Sigmoid colon (tissue), 4 donors: Measurements from ENCODE around the gene CASP3.

ENCODE experiments used
- EP300 ChIP-seq, 4 donors: sonication (generic); formaldehyde crosslinking; IDR thresholded peaks; one replicate each; pipeline ENCODE4 v1.6.1; 2017; ENCODE audit warnings: antibody characterized with exemption in 4 of 4
- POLR2A ChIP-seq, 2 donors: fragments of 450-650 bp; IDR thresholded peaks; one replicate each; pipeline ENCODE4 v1.6.1; 2016; ENCODE audit warnings: antibody characterized with exemption in 2 of 2, mild to moderate bottlenecking in 2 of 2, moderate library complexity in 2 of 2
- POLR2AphosphoS5 ChIP-seq, 4 donors: sonication (generic); formaldehyde crosslinking; IDR thresholded peaks; one replicate each; pipeline ENCODE4 v1.6.1; 2017; ENCODE audit warnings: antibody characterized with exemption in 4 of 4
- TF ChIP-seq, protein P1 (sequence below), 4 experiments: fragments of 450-650 bp in 3 of 4; fragments of 200-600 bp in 1 of 4; IDR thresholded peaks; one replicate each; pipeline ENCODE4 v1.5.1; 2016 to 2019; ENCODE audit warnings: antibody characterized with exemption in 4 of 4, mild to moderate bottlenecking in 3 of 4, moderate library complexity in 2 of 4

DNA sequence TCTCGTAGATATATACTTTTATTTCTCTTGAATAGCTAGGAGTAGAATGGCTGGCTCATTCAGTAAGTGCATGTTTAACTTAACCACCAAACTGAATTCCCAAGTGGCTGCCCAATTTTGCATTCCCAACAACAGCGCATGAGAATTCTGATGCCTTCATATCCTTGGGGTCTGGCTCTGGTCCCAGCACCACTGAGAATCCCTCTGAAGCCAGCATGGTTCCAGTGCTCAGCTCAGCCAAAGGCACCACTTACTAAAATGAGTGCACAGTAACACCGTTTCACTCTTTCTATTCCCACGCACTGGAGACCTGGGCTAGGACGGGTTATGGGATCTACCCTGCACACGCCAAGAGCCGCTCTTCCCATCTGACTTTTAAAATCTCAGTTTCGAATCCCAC is 60.4 kb downstream of the CASP3 start:
- TF ChIP-seq EP300 (IDR thresholded peaks at IDR 0.05) = no peak
- TF ChIP-seq POLR2A (IDR thresholded peaks at IDR 0.05) = no peak
- TF ChIP-seq, protein P1, sequence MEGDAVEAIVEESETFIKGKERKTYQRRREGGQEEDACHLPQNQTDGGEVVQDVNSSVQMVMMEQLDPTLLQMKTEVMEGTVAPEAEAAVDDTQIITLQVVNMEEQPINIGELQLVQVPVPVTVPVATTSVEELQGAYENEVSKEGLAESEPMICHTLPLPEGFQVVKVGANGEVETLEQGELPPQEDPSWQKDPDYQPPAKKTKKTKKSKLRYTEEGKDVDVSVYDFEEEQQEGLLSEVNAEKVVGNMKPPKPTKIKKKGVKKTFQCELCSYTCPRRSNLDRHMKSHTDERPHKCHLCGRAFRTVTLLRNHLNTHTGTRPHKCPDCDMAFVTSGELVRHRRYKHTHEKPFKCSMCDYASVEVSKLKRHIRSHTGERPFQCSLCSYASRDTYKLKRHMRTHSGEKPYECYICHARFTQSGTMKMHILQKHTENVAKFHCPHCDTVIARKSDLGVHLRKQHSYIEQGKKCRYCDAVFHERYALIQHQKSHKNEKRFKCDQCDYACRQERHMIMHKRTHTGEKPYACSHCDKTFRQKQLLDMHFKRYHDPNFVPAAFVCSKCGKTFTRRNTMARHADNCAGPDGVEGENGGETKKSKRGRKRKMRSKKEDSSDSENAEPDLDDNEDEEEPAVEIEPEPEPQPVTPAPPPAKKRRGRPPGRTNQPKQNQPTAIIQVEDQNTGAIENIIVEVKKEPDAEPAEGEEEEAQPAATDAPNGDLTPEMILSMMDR (IDR thresholded peaks at IDR 0.05) = no peak
- no peak for TF ChIP-seq POLR2AphosphoS5 (IDR thresholded peaks at IDR 0.05)
